Upper lobe of right lung (tissue), 1 donor: Measurements from ENCODE around the gene HS3ST5. TPM values are rescaled to one million over a fixed set of nuclear protein-coding genes. Genes with fewer than 3 reads are reported as not detected.
A peak's percentile ranks its signal among the peaks of the same experiment; 100 is the strongest.

ENCODE experiments used
- ATAC-seq: fragments of 200-7000 bp; cut with Tn5 transposase; one replicate; pipeline ENCODE4 v1.9.1; 2020; ENCODE audit warnings: mild to moderate bottlenecking, moderate library complexity
- DNase-seq: peaks from one replicate; pipeline ENCODE4 v3.0.0-alpha.2; 2020
- H3K27ac ChIP-seq: fragments of 200-600 bp; one replicate; pipeline ENCODE4 v1.8.0; 2022
- H3K27me3 ChIP-seq: fragments of 200-600 bp; one replicate; pipeline ENCODE4 v1.8.0; 2022; ENCODE audit warnings: mild to moderate bottlenecking
- H3K36me3 ChIP-seq: fragments of 200-600 bp; one replicate; pipeline ENCODE4 v1.8.0; 2022
- H3K4me1 ChIP-seq: fragments of 200-600 bp; one replicate; pipeline ENCODE4 v1.8.0; 2022
- H3K4me3 ChIP-seq: fragments of 200-600 bp; one replicate; pipeline ENCODE4 v1.8.0; 2022; ENCODE audit warnings: mild to moderate bottlenecking
- H3K9me3 ChIP-seq: fragments of 200-600 bp; one replicate; pipeline ENCODE4 v1.8.0; 2022
- CTCF ChIP-seq: fragments of 200-600 bp; IDR thresholded peaks from one replicate; pipeline ENCODE4 v1.8.0; 2022; ENCODE audit warnings: antibody characterized with exemption
- intact Hi-C: fragments of 100-400 bp; cut with DNase I; formaldehyde crosslinking; loops from one replicate; pipeline ENCODE4 v1.11.0; 2022
- total RNA-seq: library from RNA; stranded (reverse); fragmentation: NEBNext Ultra II Directional; extraction: Animal tissue kit (Norgen Biotek cat#: 25700); gene quantifications from one replicate; pipeline ENCODE4 v1.2.1, GENCODE V29; 2021
- donor health status: DM: no; HTN: yes; CAD: no; lungs with severe emphysema.

HS3ST5 gene
- total RNA-seq, 1 donor from 2014 or later = not detected

GRCh38 chr6:114042267-114043016, 300.4 kb downstream of the HS3ST5 start:
- H3K4me3 ChIP-seq = no peak overlapping the region
- no peaks in the 10 kb centered on the region for H3K9me3 ChIP-seq
- DNase-seq = no peak
- H3K27ac ChIP-seq = no peak overlapping the region
- ATAC-seq = no peak
- intact Hi-C loops = no loop called here
- TF ChIP-seq CTCF = no peak
- no peaks in the 10 kb centered on the region for H3K4me1 ChIP-seq
- H3K27me3 ChIP-seq = no peaks in the 10 kb centered on the region
- no peaks in the 10 kb centered on the region for H3K36me3 ChIP-seq

- TF ChIP-seq CTCF = no peak
- Histone ChIP-seq H3K4me1 (no peaks in the 10 kb centered on the region), H3K27ac (no peak overlapping the region), H3K9me3 (no peaks in the 10 kb centered on the region), H3K27me3 (no peaks in the 10 kb centered on the region), H3K36me3 (no peaks in the 10 kb centered on the region), H3K4me3 (no peak overlapping the region)
- no peak for ATAC-seq
- intact Hi-C loops = no loop called here
- no peak for DNase-seq
These were observed 302.0 kb downstream of the HS3ST5 start for GRCh38 chr6:114040871-114041270.

GRCh38 chr6:114039841-114040240, 303.0 kb downstream of the HS3ST5 start:
- Histone ChIP-seq H3K36me3 (no peaks in the 10 kb centered on the region), H3K27ac (no peak overlapping the region), H3K9me3 (no peaks in the 10 kb centered on the region), H3K27me3 (no peaks in the 10 kb centered on the region), H3K4me3 (no peak overlapping the region), H3K4me1 (no peaks in the 10 kb centered on the region)
- TF ChIP-seq CTCF = no peak
- intact Hi-C loops = no loop called here
- no peak for DNase-seq
- peak; percentile 72 for ATAC-seq

DNA sequence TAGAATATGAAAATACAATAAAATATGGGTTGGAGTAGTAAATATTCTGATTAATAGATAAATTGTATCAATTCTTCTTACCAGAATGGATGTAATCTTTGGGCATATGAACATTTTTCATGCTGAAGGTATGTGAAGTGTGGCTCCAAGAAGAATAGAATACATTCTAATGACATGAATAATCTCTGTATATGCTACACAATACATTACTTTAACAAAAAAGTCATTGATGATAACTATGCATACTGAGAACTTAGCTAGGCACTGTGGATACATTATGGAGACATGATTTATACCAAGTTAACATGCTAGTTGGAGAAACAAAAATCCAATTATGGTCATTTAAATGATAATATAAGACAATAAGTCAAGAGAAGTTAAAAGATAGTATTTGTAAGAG, 309.2 kb downstream of the HS3ST5 start:
- DNase-seq (no peak), ATAC-seq (no peak)
- H3K9me3 ChIP-seq = no peaks in the 10 kb centered on the region
- no peaks in the 10 kb centered on the region for H3K4me1 ChIP-seq
- no peak overlapping the region for H3K4me3 ChIP-seq
- no peaks in the 10 kb centered on the region for H3K27me3 ChIP-seq
- no peaks in the 10 kb centered on the region for H3K36me3 ChIP-seq
- intact Hi-C loops = no loop called here
- H3K27ac ChIP-seq = no peak overlapping the region
- TF ChIP-seq CTCF = no peak

DNA sequence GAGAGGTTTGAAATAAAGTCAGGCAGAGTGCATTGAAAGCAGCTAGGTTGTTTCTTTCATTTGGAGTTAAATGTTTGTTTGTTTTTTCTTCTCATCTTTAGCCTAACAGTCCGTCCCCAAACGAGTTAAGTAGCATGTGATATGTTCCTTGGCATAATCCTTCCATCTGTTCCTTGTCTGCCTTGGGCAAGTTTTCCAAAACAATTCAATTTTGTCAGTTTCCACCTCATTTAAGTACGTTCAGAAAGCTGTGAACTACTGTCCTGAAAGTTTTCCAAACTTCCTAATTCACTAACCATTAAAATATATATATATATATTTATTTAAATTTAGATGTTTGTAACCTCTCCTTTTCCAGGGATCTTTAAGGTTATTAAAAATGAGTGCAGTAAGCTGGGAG, 310.1 kb downstream of the HS3ST5 start:
- Histone ChIP-seq H3K4me3 (no peak overlapping the region), H3K4me1 (no peaks in the 10 kb centered on the region), H3K36me3 (no peaks in the 10 kb centered on the region), H3K9me3 (no peaks in the 10 kb centered on the region), H3K27ac (no peak overlapping the region), H3K27me3 (no peaks in the 10 kb centered on the region)
- no peak for TF ChIP-seq CTCF
- DNase-seq (no peak), ATAC-seq (no peak)
- intact Hi-C loops = no loop called here

- Histone ChIP-seq H3K9me3 (no peaks in the 10 kb centered on the region), H3K4me3 (no peak overlapping the region), H3K27me3 (no peaks in the 10 kb centered on the region), H3K36me3 (no peaks in the 10 kb centered on the region), H3K27ac (no peak overlapping the region), H3K4me1 (no peaks in the 10 kb centered on the region)
- no peak for DNase-seq
- no peak for ATAC-seq
- intact Hi-C loops = no loop called here
- TF ChIP-seq CTCF = no peak
These were observed 312.1 kb downstream of the HS3ST5 start for GRCh38 chr6:114030767-114031166.
